Measurements from ENCODE around the gene AUTS2. TPM values are rescaled to one million over a fixed set of nuclear protein-coding genes. Genes with fewer than 3 reads are reported as not detected.

Gene AUTS2
- total and polyA plus RNA-seq, 2 of the 8 experiments (the other 6 are each of a cell fraction or from before 2014, with no cell fraction given): 25.9 to 101 TPM

DNA sequence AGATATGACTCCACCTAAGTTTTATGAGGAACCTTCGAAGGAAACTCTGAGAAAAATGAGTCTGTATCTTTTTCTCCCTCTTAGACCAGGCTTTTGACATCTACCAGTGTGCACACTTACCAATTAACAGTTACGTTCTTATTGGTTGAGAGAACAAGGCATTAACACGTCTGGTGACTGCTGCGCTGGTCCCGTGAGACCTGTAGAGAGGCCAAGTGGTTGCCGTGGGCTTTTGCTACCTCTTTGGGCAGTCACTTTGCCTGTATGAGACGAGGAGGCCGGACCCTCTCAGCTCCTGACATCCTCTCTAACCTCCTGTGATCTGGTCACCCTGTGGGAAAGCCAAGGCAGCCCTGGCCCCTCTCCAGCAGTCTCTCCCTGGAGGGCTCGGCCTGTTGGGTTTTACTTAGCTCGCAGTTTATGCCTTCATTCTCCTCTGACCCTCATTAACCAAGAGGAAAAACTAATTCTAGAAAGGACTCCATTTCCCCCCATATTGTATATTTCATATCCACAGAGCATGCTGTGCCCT is 1019.8 kb downstream of the AUTS2 start:
- FAIRE-seq: no peak
- Histone ChIP-seq H3K4me2 (ENCODE audit: insufficient read depth in 1 of 2, low read depth in 2 of 2, low read length in 2 of 2) (no peak overlapping the region; a peak in 1 of 4 replicates), H2BK12ac (ENCODE audit: low read depth, low read length) (no peak overlapping the region; the same call in 1 of the 2 replicates), H3K9me3 (ENCODE audit: insufficient read depth in 2 of 2, low read depth in 1 of 2, low read length in 1 of 2) (no peaks in the 10 kb centered on the region), H2BK5ac (ENCODE audit: low read depth, low read length) (no peak overlapping the region; the same call in 1 of the 2 replicates), H2AK5ac (ENCODE audit: low read depth, low read length) (no peak overlapping the region), H3K23ac (ENCODE audit: insufficient read length) (no peak overlapping the region), H3K4me3 (ENCODE audit: extremely low read depth in 1 of 4, insufficient read depth in 2 of 4, low read depth in 3 of 4, low read length in 4 of 4) (no peak overlapping the region), H3K79me2 (ENCODE audit: control insufficient read depth in 1 of 2, insufficient read depth in 2 of 2, low read length in 2 of 2) (no peaks in the 10 kb centered on the region), H2BK20ac (ENCODE audit: low read length) (0 out of 2 replicates have a peak overlapping the region, but pooled peaks have one; percentile 34), H4K8ac (ENCODE audit: extremely low read depth, insufficient read depth, low read length) (no peak overlapping the region), H3K9ac (replicated peaks in 1 of 4; ENCODE audit: extremely low read depth in 1 of 4, low read depth in 3 of 4, low read length in 3 of 4) (no peak overlapping the region), H2AFZ (ENCODE audit: low read length) (no peak overlapping the region), H2BK15ac (ENCODE audit: low read length) (no peak overlapping the region), H3K27me3 (replicated peaks in 1 of 4; ENCODE audit: control insufficient read depth in 3 of 4, extremely low read depth in 1 of 4, insufficient read depth in 3 of 4, low read length in 3 of 4) (peaks cover 0 to 7% (median 0%) of the 10 kb centered on the region in 4 experiments; a peak in 3 of 7 replicates), H4K20me1 (replicated peaks in 1 of 2; ENCODE audit: control insufficient read depth in 1 of 2, insufficient read depth in 2 of 2, low read length in 2 of 2) (no peaks in the 10 kb centered on the region), H2BK120ac (replicated peaks; ENCODE audit: low read depth, low read length) (no peak overlapping the region), H4K91ac (replicated peaks; ENCODE audit: insufficient read length, low read length) (no peak overlapping the region), H3K27ac (ENCODE audit: low read depth, low read length) (no peak overlapping the region), H3K14ac (ENCODE audit: insufficient read length) (no peak overlapping the region), H3K18ac (ENCODE audit: extremely low read depth, low read length) (peak overlapping the region; percentile 65), H3K36me3 (ENCODE audit: control insufficient read depth in 2 of 4, insufficient read depth in 4 of 4, low read length in 3 of 4) (no peaks in the 10 kb centered on the region), H3K4ac (replicated peaks; ENCODE audit: insufficient read length, low read depth, low read length) (no peak overlapping the region), H4K5ac (ENCODE audit: insufficient read length, low read depth, low read length) (no peak overlapping the region), H3K4me1 (replicated peaks in 1 of 4; ENCODE audit: control insufficient read depth in 3 of 4, insufficient read depth in 4 of 4, low read length in 3 of 4) (peaks cover 10 to 27% (median 22%) of the 10 kb centered on the region in 4 experiments), H3K56ac (replicated peaks; ENCODE audit: insufficient read length, low read depth, low read length) (no peak overlapping the region), H3K79me1 (ENCODE audit: low read depth, low read length) (no peaks in the 10 kb centered on the region), H3K23me2 (ENCODE audit: low read depth, low read length) (no peaks in the 10 kb centered on the region)
- ChIA-PET CTCF (ENCODE audit: partially characterized antibody) (interaction anchor here (0.6 to 1.8 kb wide), 7 partner anchors 12 to 238 kb away, joined by 3 to 4 read pairs (median 4); no protein-coding TSS in a partner anchor), POLR2A (ENCODE audit: partially characterized antibody) (interaction anchor here (0.6 to 1.7 kb wide), 3 partner anchors 27 to 39 kb away, joined by 3 to 7 read pairs (median 3); no protein-coding TSS in a partner anchor)
- 89% methylated on average over 10 of the region's 10 CpGs; no CpG with 5 or more reads in 1 of the 2 experiments for WGBS, 2 experiments (ENCODE audit: extremely low coverage in 1 of 2, insufficient coverage in 1 of 2, insufficient read length in 1 of 2, insufficient replicate concordance in 2 of 2, low coverage in 1 of 2, low lambda C conversion rate in 2 of 2, missing lambda C conversion rate in 1 of 2)
- DNase-seq (ENCODE audit: low read depth in 1 of 2, low spot score in 2 of 2): no peak
- no peak for TF ChIP-seq NRF1 (IDR thresholded peaks at IDR 0.05; ENCODE audit: low read depth, low read length)
